DMS79 treated with DMSO at 0.1 percent for 48 hours (cell line): ENCODE data around the gene MFRP.

Experiments used
- DNase-seq: peaks from one replicate; lab custom pipeline; 2025; lab: John Stamatoyannopoulos, UW

Gene MFRP

GRCh38 chr11:119359365-119360214 is 13.1 kb upstream of the MFRP start:
- no peak for DNase-seq

GRCh38 chr11:119357074-119357473 is 10.6 kb upstream of the MFRP start:
- no peak for DNase-seq

GRCh38 chr11:119356349-119357031 is 10.0 kb upstream of the MFRP start:
- DNase-seq: no peak

GRCh38 chr11:119355091-119355843 is 8.8 kb upstream of the MFRP start:
- DNase-seq: no peak

DNA sequence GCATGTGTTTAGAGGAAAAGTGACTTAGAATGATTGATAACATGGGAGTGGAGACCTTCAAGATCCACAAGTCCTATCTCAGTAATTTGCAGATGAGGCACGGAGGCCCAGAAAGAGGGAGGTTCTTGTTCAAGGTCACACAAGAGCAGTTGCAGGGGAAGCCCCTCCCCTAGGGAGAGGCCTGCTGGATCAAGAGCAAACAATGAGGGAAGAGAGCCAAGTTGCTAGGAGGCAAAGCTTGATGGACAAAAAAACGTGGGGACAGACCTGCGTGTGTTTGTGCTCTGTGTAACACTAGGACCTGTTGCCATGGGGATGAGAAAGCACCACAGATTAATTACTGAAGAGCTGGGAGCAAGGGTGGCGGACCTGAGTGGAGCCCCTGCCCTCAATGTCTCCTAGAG is 6.4 kb upstream of the MFRP start:
- DNase-seq: peak; percentile 95

GRCh38 chr11:119351232-119351631 is 4.7 kb upstream of the MFRP start:
- no peak for DNase-seq

DNA sequence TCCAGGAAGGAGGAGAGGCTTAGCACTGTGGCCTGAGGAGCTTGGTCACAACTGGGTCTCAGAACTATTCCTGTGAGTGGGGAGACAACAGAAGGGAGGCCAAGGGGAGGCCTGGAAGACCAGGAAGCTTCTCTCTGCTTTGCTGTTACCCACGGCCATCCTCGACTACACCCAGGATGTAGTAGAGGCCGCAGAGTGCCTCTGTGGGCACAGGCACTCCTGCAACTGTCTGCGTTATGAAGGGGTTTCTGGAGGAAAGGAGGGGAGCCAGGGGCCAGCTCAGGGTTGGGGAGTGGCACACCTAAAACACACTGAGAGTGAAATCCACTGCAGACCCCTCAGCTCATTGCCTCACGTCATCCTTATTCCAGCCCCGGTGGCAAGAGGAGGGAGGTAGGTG is 3.8 kb upstream of the MFRP start:
- no peak for DNase-seq

GRCh38 chr11:119347940-119348605 is 1.6 kb upstream of the MFRP start:
- no peak for DNase-seq

DNA sequence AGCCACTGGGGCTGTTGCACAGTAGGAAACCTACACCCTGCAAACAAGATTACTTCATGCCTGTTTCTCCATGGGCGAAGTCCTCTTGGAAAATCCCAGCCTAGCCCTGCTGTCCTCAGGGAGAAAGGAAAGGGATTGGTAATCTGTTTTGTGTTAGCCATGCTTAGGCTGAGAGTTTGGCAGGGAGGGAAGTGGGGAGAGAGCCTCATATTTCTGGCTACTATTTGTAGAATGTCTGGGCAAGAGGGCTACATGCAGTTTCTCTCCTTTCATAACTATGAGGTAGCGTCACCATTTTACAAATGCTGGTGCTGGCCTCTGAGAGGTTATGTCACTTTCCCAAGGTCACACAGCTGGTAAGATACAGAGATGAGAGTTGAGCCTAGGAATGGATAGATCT is 737 bp upstream of the MFRP start:
- no peak for DNase-seq

GRCh38 chr11:119345685-119346084 is 820 bp downstream of the MFRP start:
- no peak for DNase-seq

DNA sequence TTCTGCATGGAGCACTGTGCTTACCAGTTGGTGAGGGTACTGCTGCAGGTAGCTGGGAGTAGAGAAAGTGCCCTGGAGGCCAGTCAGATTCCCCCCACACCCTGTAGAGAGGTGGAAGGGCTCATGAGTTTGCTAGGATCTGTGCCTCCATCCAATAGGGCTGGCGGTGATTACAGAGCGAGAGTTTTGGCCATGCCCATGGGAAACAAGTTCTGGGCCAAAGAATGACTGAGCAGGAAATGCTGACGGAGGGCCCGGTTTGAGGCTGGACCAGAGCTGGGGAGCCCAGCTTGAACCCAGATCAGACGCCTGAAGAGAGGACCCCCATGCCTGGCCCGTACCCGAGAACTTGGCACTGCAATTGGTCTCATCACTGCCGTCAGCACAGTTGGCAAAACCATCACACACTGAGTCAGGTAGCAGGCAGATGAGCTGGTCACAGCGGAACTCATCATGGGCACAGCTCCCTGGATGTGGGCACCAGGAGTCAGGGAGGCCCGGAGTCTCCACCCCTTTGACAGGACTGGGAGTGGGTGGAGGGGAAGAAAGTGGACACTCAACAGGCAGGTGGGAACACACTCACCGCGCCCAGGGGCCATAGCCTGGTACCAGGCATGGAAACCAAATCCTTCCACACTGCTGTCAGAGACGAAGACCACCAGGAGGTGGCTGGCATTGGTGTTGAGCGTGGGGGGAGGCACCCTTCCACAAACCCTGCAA is 2.1 kb downstream of the MFRP start:
- DNase-seq: no peak

DNA sequence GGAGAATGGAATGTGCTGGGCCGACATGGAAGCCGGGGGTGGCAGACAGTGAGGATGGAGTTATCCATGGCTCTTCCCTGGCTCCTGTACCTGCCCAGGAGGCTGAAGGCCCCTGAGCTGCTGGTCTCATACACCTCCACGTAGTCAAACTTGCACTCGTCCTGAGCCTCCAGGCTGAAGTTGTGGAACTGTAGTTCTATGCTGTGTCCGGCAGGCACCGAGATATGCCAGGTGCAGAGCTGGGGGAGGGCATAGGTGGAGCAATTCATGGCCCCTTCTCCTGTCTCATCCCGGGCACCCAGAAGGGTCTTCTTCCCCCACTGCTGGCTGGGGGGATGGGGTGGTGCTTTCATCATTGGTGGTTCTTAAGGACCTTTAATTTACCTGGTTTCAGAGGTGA is 2.8 kb downstream of the MFRP start:
- no peak for DNase-seq

- no peak for DNase-seq
Observed at GRCh38 chr11:119342362-119343130, 4.0 kb downstream of the MFRP start.

DNA sequence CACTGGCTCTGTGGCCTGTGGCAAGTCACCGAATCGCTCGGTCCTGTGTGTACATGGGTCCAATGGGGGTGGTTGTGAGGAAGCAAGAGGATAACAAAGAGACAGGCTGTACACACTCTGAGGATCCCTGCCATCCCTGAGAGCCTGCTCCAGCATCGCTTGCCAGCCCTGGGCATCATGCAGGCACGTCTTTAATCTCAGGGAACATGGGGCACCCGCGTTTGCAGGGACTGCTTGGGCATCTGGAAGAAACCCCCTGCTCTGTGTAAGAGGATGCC is 4.5 kb downstream of the MFRP start:
- no peak for DNase-seq

DNA sequence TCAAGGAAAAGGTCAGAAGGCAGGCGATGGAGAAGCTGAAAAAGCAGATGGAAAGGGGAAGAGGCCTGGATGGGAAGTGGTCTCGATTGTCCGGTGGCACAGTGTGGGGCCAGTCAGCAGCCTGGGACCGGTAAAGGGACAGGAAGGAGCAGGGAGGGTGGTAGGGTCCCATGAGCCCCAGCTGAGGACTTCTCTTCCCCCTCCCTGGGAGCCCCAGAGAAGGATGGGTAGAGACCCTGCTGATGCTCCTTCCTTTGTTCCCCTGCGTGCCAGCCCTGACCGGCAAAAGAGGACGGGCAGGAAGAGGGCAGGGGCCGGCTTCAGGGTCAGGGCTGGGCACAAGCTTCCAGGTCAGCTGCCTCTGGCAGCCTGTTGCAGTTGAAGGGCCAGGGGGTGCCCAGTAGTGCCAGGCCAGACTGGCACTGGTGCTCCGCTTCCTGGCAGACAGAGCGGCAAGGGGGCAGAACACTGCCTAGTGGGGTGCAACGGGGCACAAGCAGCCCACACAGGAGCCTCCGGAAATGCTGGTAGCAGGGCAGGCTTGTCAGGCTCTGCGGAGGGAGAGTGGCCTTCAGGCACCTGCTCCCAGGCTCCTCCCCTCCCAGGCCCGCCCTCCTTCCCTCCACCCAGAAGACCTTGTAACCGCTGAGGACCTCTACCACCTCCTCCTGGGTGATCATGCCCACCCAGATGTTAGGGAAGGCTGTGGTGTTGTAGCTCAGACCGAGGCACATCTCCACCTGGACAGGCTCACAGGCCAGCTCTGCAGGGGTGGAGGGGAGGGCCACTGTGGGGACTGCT is 5.1 kb downstream of the MFRP start:
- no peak for DNase-seq

DNA sequence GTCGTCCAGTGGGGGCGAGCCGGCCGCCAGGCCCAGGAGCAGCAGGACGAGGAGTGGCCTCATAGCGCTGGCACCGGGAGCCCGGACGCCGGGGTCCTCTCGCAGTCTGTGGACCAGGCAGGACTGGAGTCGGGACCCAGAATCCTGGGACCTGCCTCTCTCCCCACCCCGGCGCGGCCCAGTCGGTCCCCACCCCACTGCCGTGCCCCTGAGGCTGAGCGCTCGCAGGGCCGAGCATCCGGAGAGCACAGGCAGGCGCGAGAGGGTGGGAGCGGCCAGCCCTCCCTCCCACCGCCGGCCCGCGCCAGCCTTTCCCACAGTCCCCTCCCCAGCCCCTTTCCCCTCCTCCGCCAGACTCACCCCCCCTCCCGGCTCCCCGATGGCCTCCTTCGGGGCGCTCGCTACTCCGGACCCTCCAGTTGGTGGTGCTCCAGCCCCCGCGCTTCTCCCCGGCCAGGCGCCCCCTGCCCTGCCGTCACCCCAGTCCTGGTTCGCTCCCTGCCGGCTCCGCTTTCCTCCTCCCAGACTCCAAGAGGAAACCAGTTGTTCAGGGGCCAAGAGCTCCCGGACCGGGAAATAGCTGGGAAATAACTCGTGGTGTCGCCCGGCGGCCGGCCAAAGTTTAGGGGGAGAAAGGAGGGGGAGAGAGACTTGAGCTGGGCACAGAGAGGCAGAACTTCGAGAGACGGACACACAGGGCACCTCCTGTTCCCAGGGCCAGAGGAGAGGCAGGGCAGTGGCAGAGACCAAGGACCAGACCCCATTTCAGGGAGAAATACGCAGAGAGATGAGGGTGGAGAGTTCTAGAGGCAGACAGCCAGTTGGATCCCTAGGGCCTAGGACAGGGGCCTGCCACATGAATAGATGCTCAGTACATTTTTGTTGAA is 5.9 kb downstream of the MFRP start, which contains the start of gene C1QTNF5:
C1QTNF5 (minus strand) TSS at position 549 of the 887 bp plus-strand sequence; CDS start at position 63, 486 bp downstream.
- DNase-seq: no peak

- DNase-seq: no peak
Observed at GRCh38 chr11:119339589-119340334, 6.7 kb downstream of the MFRP start.

DNA sequence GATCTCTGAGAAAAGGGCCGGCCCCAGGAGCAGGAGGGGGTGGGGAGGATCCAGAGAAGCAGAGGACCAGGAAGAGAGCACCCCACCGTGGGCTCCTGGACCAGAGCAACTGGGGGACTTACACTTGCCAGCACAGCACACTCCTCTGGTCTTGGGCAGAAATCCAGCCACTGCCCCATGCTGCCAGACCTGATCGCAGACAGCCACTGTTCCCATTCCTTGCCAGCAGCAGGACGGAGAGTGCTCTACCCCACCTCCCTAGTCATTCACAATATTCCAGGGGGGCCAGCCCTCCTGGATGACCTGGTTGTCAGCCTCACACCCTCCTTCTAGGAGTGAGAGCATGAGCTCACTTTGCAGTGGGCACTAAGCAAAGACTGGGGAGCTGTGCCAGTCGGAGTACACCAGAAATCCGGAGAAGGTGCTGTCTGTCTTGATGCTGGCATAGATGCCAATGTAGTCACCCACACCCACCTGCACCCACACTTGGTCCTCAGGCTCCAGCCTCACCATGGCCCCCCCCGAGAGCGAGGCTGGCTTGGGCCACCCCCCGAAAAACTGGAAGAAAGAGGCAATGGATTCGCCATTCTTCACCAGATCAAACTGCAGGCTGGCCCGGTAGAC is 7.4 kb downstream of the MFRP start:
- no peak for DNase-seq
